GM21390 (cell line): ENCODE results near the gene DPH1.

Source experiments
- ATAC-seq: cut with Tn5 transposase; IDR thresholded peaks from one replicate; pipeline ENCODE4 v1.9.1; 2021; ENCODE audit not compliant: unreplicated experiment

DPH1 gene

GRCh38 chr17:2076087-2076984, 46.4 kb downstream of the DPH1 start:
- ATAC-seq: no peak

- ATAC-seq: no peak
These were observed 47.1 kb downstream of the DPH1 start for GRCh38 chr17:2077040-2077439.

- ATAC-seq: no peak
These were observed 51.6 kb downstream of the DPH1 start for GRCh38 chr17:2081564-2081963.

- no peak for ATAC-seq
These were observed 52.2 kb downstream of the DPH1 start for GRCh38 chr17:2082003-2082781.

GRCh38 chr17:2083613-2084035, 53.7 kb downstream of the DPH1 start:
- ATAC-seq: no peak

- ATAC-seq: no peak
These were observed 54.2 kb downstream of the DPH1 start for GRCh38 chr17:2084036-2084765.

GRCh38 chr17:2084766-2085647, 55.1 kb downstream of the DPH1 start:
- ATAC-seq: no peak

- ATAC-seq: no peak
These were observed 55.6 kb downstream of the DPH1 start for GRCh38 chr17:2085648-2085949.

GRCh38 chr17:2086306-2086705, 56.4 kb downstream of the DPH1 start:
- ATAC-seq: no peak

- ATAC-seq: no peak
These were observed 57.8 kb downstream of the DPH1 start for GRCh38 chr17:2087597-2088211.

- peak; percentile 37 for ATAC-seq
These were observed 59.1 kb downstream of the DPH1 start for GRCh38 chr17:2089021-2089422.

- ATAC-seq: no peak
These were observed 60.3 kb downstream of the DPH1 start for GRCh38 chr17:2090210-2090641.

GRCh38 chr17:2090804-2091534, 61.0 kb downstream of the DPH1 start:
- ATAC-seq: no peak

- no peak for ATAC-seq
These were observed 62.3 kb downstream of the DPH1 start for GRCh38 chr17:2092253-2092652.

- no peak for ATAC-seq
These were observed 63.4 kb downstream of the DPH1 start for GRCh38 chr17:2093349-2093748.
